Hepatocyte (in vitro differentiated cells): Measurements from ENCODE around the gene BORCS8. TPM values are rescaled to one million over a fixed set of nuclear protein-coding genes. Genes with fewer than 3 reads are reported as not detected.

Source experiments
- DNase-seq: peaks from one replicate; pipeline ENCODE4 v3.0.0-alpha.2; 2016; ENCODE audit warnings: low spot score
- H2AFZ ChIP-seq: fragments of 200-600 bp; sonication (generic); 2 replicates; pipeline ENCODE4 v1.6.0; 2016; ENCODE audit warnings: antibody characterized with exemption, mild to moderate bottlenecking
- H3K27ac ChIP-seq: fragments of 200-600 bp; sonication (generic); 2 replicates; pipeline ENCODE4 v1.5.1; 2016; ENCODE audit warnings: mild to moderate bottlenecking
- H3K27me3 ChIP-seq: fragments of 200-600 bp; sonication (generic); 2 replicates; pipeline ENCODE4 v1.6.1; 2016
- H3K36me3 ChIP-seq: fragments of 200-600 bp; sonication (generic); replicated peaks from 2 replicates; pipeline ENCODE4 v1.5.1; 2016; ENCODE audit warnings: low read depth; ENCODE audit not compliant: insufficient read depth
- H3K4me1 ChIP-seq: fragments of 200-600 bp; sonication (generic); 2 replicates; pipeline ENCODE4 v1.5.1; 2016; ENCODE audit warnings: mild to moderate bottlenecking, moderate library complexity; ENCODE audit not compliant: insufficient read depth
- H3K4me2 ChIP-seq: fragments of 200-600 bp; sonication (generic); 2 replicates; pipeline ENCODE4 v1.6.0; 2016
- H3K4me3 ChIP-seq: fragments of 200-600 bp; sonication (generic); 2 replicates; pipeline ENCODE4 v1.5.1; 2016; ENCODE audit warnings: mild to moderate bottlenecking
- H3K79me2 ChIP-seq: fragments of 200-600 bp; sonication (generic); 2 replicates; pipeline ENCODE4 v1.6.0; 2017; ENCODE audit warnings: mild to moderate bottlenecking
- H3K9me2 ChIP-seq: fragments of 200-600 bp; sonication (generic); replicated peaks from 2 replicates; pipeline ENCODE4 v1.6.0; 2017; ENCODE audit warnings: mild to moderate bottlenecking; ENCODE audit not compliant: insufficient read depth
- H3K9me3 ChIP-seq: fragments of 200-600 bp; sonication (generic); 2 replicates; pipeline ENCODE4 v1.5.1; 2016; ENCODE audit warnings: low read depth, mild to moderate bottlenecking
- H4K20me1 ChIP-seq: fragments of 200-600 bp; sonication (generic); 2 replicates; pipeline ENCODE4 v1.6.0; 2016; ENCODE audit warnings: mild to moderate bottlenecking; ENCODE audit not compliant: insufficient read depth, poor library complexity, severe bottlenecking
- CTCF ChIP-seq: fragments of 200-600 bp; sonication (generic); IDR thresholded peaks from 2 replicates; pipeline ENCODE4 v1.5.1; 2016; ENCODE audit warnings: antibody characterized with exemption, mild to moderate bottlenecking; ENCODE audit not compliant: poor library complexity
- EZH2 ChIP-seq: fragments of 200-600 bp; sonication (generic); IDR thresholded peaks from 2 replicates; pipeline ENCODE4 v1.6.1; 2016; ENCODE audit warnings: antibody characterized with exemption, mild to moderate bottlenecking, borderline replicate concordance
- EZH2phosphoT487 ChIP-seq: fragments of 200-600 bp; sonication (generic); IDR thresholded peaks from one replicate; pipeline ENCODE4 v1.6.1; 2018; ENCODE audit warnings: antibody characterized with exemption, mild to moderate bottlenecking, low read depth, moderate library complexity; ENCODE audit not compliant: unreplicated experiment, severe bottlenecking
- WGBS: methylation state at CpG from one replicate; pipeline ENCODE4 v1.1.6; 2016; ENCODE audit warnings: low lambda C conversion rate; ENCODE audit errors: missing lambda C conversion rate; 5-methylcytosine and 5-hydroxymethylcytosine counted together
- polyA plus RNA-seq: library from polyadenylated mRNA; unstranded; fragments of >200 nt; fragmentation: Nextera tagmentation; extraction: Ambion mirVana; gene quantifications from 2 replicates; pipeline ENCODE4 v1.2.1, GENCODE V29; 2016
- total RNA-seq: library from RNA; depleted of rRNA; stranded (reverse); fragments of >200 nt; gene quantifications from 2 replicates; pipeline ENCODE4 v1.2.3, GENCODE V29; 2014

BORCS8 gene
- total and polyA plus RNA-seq, 2 experiments from 2014 or later: 13.1 to 25.6 TPM

- Histone ChIP-seq H3K4me1 (no peaks in the 10 kb centered on the region), H4K20me1 (no peaks in the 10 kb centered on the region), H3K27ac (no peak overlapping the region), H3K9me3 (no peaks in the 10 kb centered on the region), H3K4me3 (no peak overlapping the region), H3K36me3 (no peaks in the 10 kb centered on the region), H3K79me2 (no peaks in the 10 kb centered on the region), H3K9me2 (no peaks in the 10 kb centered on the region), H2AFZ (no peak overlapping the region), H3K27me3 (peaks cover 3% of the 10 kb centered on the region), H3K4me2 (no peak overlapping the region)
- 80% methylated on average over 19 of the region's 19 CpGs for WGBS
- TF ChIP-seq EZH2phosphoT487 (no peak), CTCF (no peak), EZH2 (no peak)
- DNase-seq: no peak
Measured at GRCh38 chr19:19232261-19232721, 40.3 kb upstream of the BORCS8 start.

- Histone ChIP-seq H3K27ac (no peak overlapping the region), H3K79me2 (no peaks in the 10 kb centered on the region), H3K9me3 (no peaks in the 10 kb centered on the region), H3K4me2 (no peak overlapping the region), H3K27me3 (peaks cover 3% of the 10 kb centered on the region), H3K9me2 (no peaks in the 10 kb centered on the region), H3K36me3 (no peaks in the 10 kb centered on the region), H4K20me1 (no peaks in the 10 kb centered on the region), H2AFZ (no peak overlapping the region), H3K4me3 (no peak overlapping the region), H3K4me1 (no peaks in the 10 kb centered on the region)
- TF ChIP-seq CTCF: no peak
- DNase-seq: no peak
- 53% methylated on average over 9 of the region's 9 CpGs for WGBS
Measured at GRCh38 chr19:19230999-19231398, 39.0 kb upstream of the BORCS8 start.

GRCh38 chr19:19229701-19230100 lies 37.7 kb upstream of the BORCS8 start:
- H3K4me3 ChIP-seq: no peak overlapping the region
- WGBS: 82% methylated on average over 3 of the region's 3 CpGs
- H3K79me2 ChIP-seq: no peaks in the 10 kb centered on the region
- TF ChIP-seq CTCF: no peak
- no peak for TF ChIP-seq EZH2
- no peak for TF ChIP-seq EZH2phosphoT487
- no peak overlapping the region for H3K4me2 ChIP-seq
- H4K20me1 ChIP-seq: no peaks in the 10 kb centered on the region
- H3K9me2 ChIP-seq: no peaks in the 10 kb centered on the region
- H3K36me3 ChIP-seq: no peaks in the 10 kb centered on the region
- H2AFZ ChIP-seq: no peak overlapping the region
- peaks cover 12% of the 10 kb centered on the region for H3K27me3 ChIP-seq
- H3K27ac ChIP-seq: no peak overlapping the region
- no peaks in the 10 kb centered on the region for H3K9me3 ChIP-seq
- H3K4me1 ChIP-seq: no peaks in the 10 kb centered on the region
- DNase-seq: no peak

GRCh38 chr19:19227217-19227616 lies 35.3 kb upstream of the BORCS8 start:
- no peaks in the 10 kb centered on the region for H3K9me3 ChIP-seq
- 89% methylated on average over 4 of the region's 4 CpGs for WGBS
- peaks cover 24% of the 10 kb centered on the region for H3K27me3 ChIP-seq
- no peaks in the 10 kb centered on the region for H3K4me1 ChIP-seq
- no peaks in the 10 kb centered on the region for H3K79me2 ChIP-seq
- H3K4me3 ChIP-seq: no peak overlapping the region
- no peaks in the 10 kb centered on the region for H4K20me1 ChIP-seq
- TF ChIP-seq CTCF: no peak
- no peaks in the 10 kb centered on the region for H3K9me2 ChIP-seq
- no peak overlapping the region for H3K27ac ChIP-seq
- DNase-seq: no peak
- no peaks in the 10 kb centered on the region for H3K36me3 ChIP-seq
- no peak overlapping the region for H3K4me2 ChIP-seq
- no peak overlapping the region for H2AFZ ChIP-seq
